ENCODE data around the gene GALNT18. TPM values are rescaled to one million over a fixed set of nuclear protein-coding genes. Genes with fewer than 3 reads are reported as not detected.

Gene GALNT18
- total RNA-seq (not detected), total RNA-seq (0 reads per million in 2 donors)

GRCh38 chr11:11621573-11622339, at the start of gene GALNT18:
Gene GALNT18 (minus strand): TSS chr11:11622005.
- H3K4me1 Mint-ChIP-seq = peaks cover 2% of the 10 kb centered on the region
- peak; percentile 30 to 38 (median 31) for DNase-seq
- peaks cover 66% of the 10 kb centered on the region for H3K27me3 Mint-ChIP-seq
- no peaks in the 10 kb centered on the region for H3K9me3 ChIP-seq (ENCODE audit: control insufficient read depth, low read length, poor library complexity, severe bottlenecking)
- H3K27ac Mint-ChIP-seq = no peak within 1 kb of the TSS
- no peaks in the 10 kb centered on the region for H3K36me3 Mint-ChIP-seq (ENCODE audit: low read depth)
- H3K4me3 Mint-ChIP-seq = peak within 1 kb of the TSS; percentile 78
- ATAC-seq = peak; percentile 93

- peaks cover 79% of the 10 kb centered on the region for H3K27me3 Mint-ChIP-seq
- H3K27ac Mint-ChIP-seq = no peak overlapping the region
- no peak for ATAC-seq
Measured at GRCh38 chr11:11670574-11670973, 48.8 kb upstream of the GALNT18 start.

GRCh38 chr11:11669233-11669846, 47.5 kb upstream of the GALNT18 start:
- DNase-seq (no peak), ATAC-seq (no peak)
- H3K4me3 Mint-ChIP-seq = no peak overlapping the region
- H3K27ac Mint-ChIP-seq = no peak overlapping the region
- H3K36me3 Mint-ChIP-seq (ENCODE audit: low read depth) = no peaks in the 10 kb centered on the region
- H3K9me3 ChIP-seq (ENCODE audit: control insufficient read depth, low read length, poor library complexity, severe bottlenecking) = no peaks in the 10 kb centered on the region
- peaks cover 2% of the 10 kb centered on the region for H3K4me1 Mint-ChIP-seq
- H3K27me3 Mint-ChIP-seq = peaks cover 84% of the 10 kb centered on the region

More at GRCh38 chr11:11670574-11670973, 48.8 kb upstream of the GALNT18 start:
- DNase-seq = no peak
- H3K36me3 Mint-ChIP-seq (ENCODE audit: low read depth) = no peaks in the 10 kb centered on the region
- peaks cover 2% of the 10 kb centered on the region for H3K4me1 Mint-ChIP-seq
- H3K4me3 Mint-ChIP-seq = no peak overlapping the region
- no peaks in the 10 kb centered on the region for H3K9me3 ChIP-seq (ENCODE audit: control insufficient read depth, low read length, poor library complexity, severe bottlenecking)

GRCh38 chr11:11668781-11669180, 47.0 kb upstream of the GALNT18 start:
- H3K27me3 Mint-ChIP-seq = peaks cover 86% of the 10 kb centered on the region
- DNase-seq (no peak), ATAC-seq (no peak)
- H3K9me3 ChIP-seq (ENCODE audit: control insufficient read depth, low read length, poor library complexity, severe bottlenecking) = no peaks in the 10 kb centered on the region
- H3K4me3 Mint-ChIP-seq = no peak overlapping the region
- H3K27ac Mint-ChIP-seq = no peak overlapping the region
- H3K36me3 Mint-ChIP-seq (ENCODE audit: low read depth) = no peaks in the 10 kb centered on the region
- H3K4me1 Mint-ChIP-seq = peaks cover 2% of the 10 kb centered on the region

- peaks cover 86% of the 10 kb centered on the region for H3K27me3 Mint-ChIP-seq
- H3K27ac Mint-ChIP-seq = no peak overlapping the region
- no peaks in the 10 kb centered on the region for H3K36me3 Mint-ChIP-seq (ENCODE audit: low read depth)
- no peak for ATAC-seq
- H3K4me3 Mint-ChIP-seq = no peak overlapping the region
- no peaks in the 10 kb centered on the region for H3K9me3 ChIP-seq (ENCODE audit: control insufficient read depth, low read length, poor library complexity, severe bottlenecking)
- no peak for DNase-seq
- H3K4me1 Mint-ChIP-seq = peaks cover 2% of the 10 kb centered on the region
Measured at GRCh38 chr11:11668274-11668673, 46.5 kb upstream of the GALNT18 start.

GRCh38 chr11:11667056-11667455, 45.3 kb upstream of the GALNT18 start:
- no peak overlapping the region for H3K4me3 Mint-ChIP-seq
- ATAC-seq (no peak), DNase-seq (no peak)
- H3K27me3 Mint-ChIP-seq = peaks cover 82% of the 10 kb centered on the region
- no peaks in the 10 kb centered on the region for H3K9me3 ChIP-seq (ENCODE audit: control insufficient read depth, low read length, poor library complexity, severe bottlenecking)
- no peak overlapping the region for H3K27ac Mint-ChIP-seq
- no peaks in the 10 kb centered on the region for H3K36me3 Mint-ChIP-seq (ENCODE audit: low read depth)
- peaks cover 2% of the 10 kb centered on the region for H3K4me1 Mint-ChIP-seq

GRCh38 chr11:11665407-11665806, 43.6 kb upstream of the GALNT18 start:
- DNase-seq = no peak
- H3K36me3 Mint-ChIP-seq (ENCODE audit: low read depth) = no peaks in the 10 kb centered on the region
- H3K4me3 Mint-ChIP-seq = no peak overlapping the region
- H3K9me3 ChIP-seq (ENCODE audit: control insufficient read depth, low read length, poor library complexity, severe bottlenecking) = no peaks in the 10 kb centered on the region
- H3K27ac Mint-ChIP-seq = no peak overlapping the region
- H3K27me3 Mint-ChIP-seq = peaks cover 90% of the 10 kb centered on the region
- ATAC-seq = no peak
- peaks cover 2% of the 10 kb centered on the region for H3K4me1 Mint-ChIP-seq

- H3K4me1 Mint-ChIP-seq = peaks cover 2% of the 10 kb centered on the region
- DNase-seq (no peak), ATAC-seq (no peak)
- H3K4me3 Mint-ChIP-seq = no peak overlapping the region
- H3K36me3 Mint-ChIP-seq (ENCODE audit: low read depth) = no peaks in the 10 kb centered on the region
- no peak overlapping the region for H3K27ac Mint-ChIP-seq
- H3K27me3 Mint-ChIP-seq = peaks cover 81% of the 10 kb centered on the region
- no peaks in the 10 kb centered on the region for H3K9me3 ChIP-seq (ENCODE audit: control insufficient read depth, low read length, poor library complexity, severe bottlenecking)
Measured at GRCh38 chr11:11663907-11664306, 42.1 kb upstream of the GALNT18 start.

GRCh38 chr11:11662578-11662977, 40.8 kb upstream of the GALNT18 start:
- H3K4me3 Mint-ChIP-seq = no peak overlapping the region
- peaks cover 68% of the 10 kb centered on the region for H3K27me3 Mint-ChIP-seq
- H3K4me1 Mint-ChIP-seq = no peaks in the 10 kb centered on the region
- DNase-seq = no peak
- ATAC-seq = no peak
- no peak overlapping the region for H3K27ac Mint-ChIP-seq
- H3K36me3 Mint-ChIP-seq (ENCODE audit: low read depth) = no peaks in the 10 kb centered on the region
- H3K9me3 ChIP-seq (ENCODE audit: control insufficient read depth, low read length, poor library complexity, severe bottlenecking) = no peaks in the 10 kb centered on the region

GRCh38 chr11:11661326-11662040, 39.7 kb upstream of the GALNT18 start:
- no peak overlapping the region for H3K27ac Mint-ChIP-seq
- no peaks in the 10 kb centered on the region for H3K4me1 Mint-ChIP-seq
- H3K36me3 Mint-ChIP-seq (ENCODE audit: low read depth) = no peaks in the 10 kb centered on the region
- H3K9me3 ChIP-seq (ENCODE audit: control insufficient read depth, low read length, poor library complexity, severe bottlenecking) = no peaks in the 10 kb centered on the region
- peaks cover 58% of the 10 kb centered on the region for H3K27me3 Mint-ChIP-seq
- ATAC-seq = no peak
- DNase-seq = no peak
- H3K4me3 Mint-ChIP-seq = no peak overlapping the region

GRCh38 chr11:11660363-11660740, 38.5 kb upstream of the GALNT18 start:
- H3K36me3 Mint-ChIP-seq (ENCODE audit: low read depth) = no peaks in the 10 kb centered on the region
- ATAC-seq (no peak), DNase-seq (no peak)
- no peaks in the 10 kb centered on the region for H3K4me1 Mint-ChIP-seq
- H3K27ac Mint-ChIP-seq = no peak overlapping the region
- peaks cover 48% of the 10 kb centered on the region for H3K27me3 Mint-ChIP-seq
- H3K9me3 ChIP-seq (ENCODE audit: control insufficient read depth, low read length, poor library complexity, severe bottlenecking) = no peaks in the 10 kb centered on the region
- H3K4me3 Mint-ChIP-seq = no peak overlapping the region

- no peaks in the 10 kb centered on the region for H3K4me1 Mint-ChIP-seq
- H3K27ac Mint-ChIP-seq = no peak overlapping the region
- no peak overlapping the region for H3K4me3 Mint-ChIP-seq
- H3K9me3 ChIP-seq (ENCODE audit: control insufficient read depth, low read length, poor library complexity, severe bottlenecking) = no peaks in the 10 kb centered on the region
- H3K36me3 Mint-ChIP-seq (ENCODE audit: low read depth) = no peaks in the 10 kb centered on the region
- peaks cover 48% of the 10 kb centered on the region for H3K27me3 Mint-ChIP-seq
- DNase-seq = no peak
- no peak for ATAC-seq
Measured at GRCh38 chr11:11659567-11660362, 38.0 kb upstream of the GALNT18 start.

All from T-helper 17 cell (primary cell).